Medulla oblongata (tissue), 1 donor: ENCODE data around the gene PBX3.

Source experiments
- DNase-seq: peaks from one replicate; pipeline ENCODE4 v3.0.0-alpha.2; 2015; ENCODE audit errors: extremely low spot score

PBX3 gene

DNA sequence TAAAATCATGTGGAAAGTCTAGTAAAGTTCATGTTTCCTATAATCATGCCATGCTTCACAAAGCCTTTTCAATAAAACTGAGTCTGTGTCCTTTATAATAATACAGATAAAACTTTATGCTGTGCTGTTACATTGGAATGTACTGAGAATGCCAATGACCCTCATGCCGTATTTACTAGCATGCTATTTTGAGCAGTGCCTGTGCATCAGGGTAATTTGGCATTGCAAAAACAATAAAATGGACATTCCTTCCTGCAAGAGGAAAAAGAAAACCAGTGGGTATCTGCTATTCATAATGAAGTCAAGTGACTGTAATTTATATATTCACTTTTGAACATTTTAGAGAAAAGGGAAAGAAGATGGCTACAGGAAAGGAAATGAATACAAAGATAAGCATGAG lies 159.0 kb downstream of the PBX3 start:
- no peak for DNase-seq

- no peak for DNase-seq
Observed at GRCh38 chr9:125906893-125907292, 159.7 kb downstream of the PBX3 start.

DNA sequence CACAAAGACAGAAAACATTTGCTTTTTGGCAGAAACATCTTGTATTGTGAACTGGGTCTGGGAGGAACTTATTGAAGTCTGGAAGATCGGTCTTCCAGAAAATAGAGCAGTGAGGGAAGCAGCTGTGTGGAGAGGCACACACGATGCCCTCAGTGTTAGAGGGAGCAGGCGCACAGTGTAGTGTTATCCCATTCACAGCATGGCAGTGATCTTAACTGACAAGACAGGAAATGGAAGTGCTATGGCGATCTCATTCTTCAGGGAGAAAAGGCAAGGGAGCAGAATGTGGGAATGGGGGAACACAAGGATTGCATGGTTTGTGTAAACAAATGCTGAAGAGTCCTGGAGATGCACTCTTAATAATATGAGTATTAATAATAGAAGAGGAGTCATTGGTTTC lies 161.0 kb downstream of the PBX3 start:
- DNase-seq: peak; percentile 58

GRCh38 chr9:125908966-125909365 lies 161.8 kb downstream of the PBX3 start:
- no peak for DNase-seq

DNA sequence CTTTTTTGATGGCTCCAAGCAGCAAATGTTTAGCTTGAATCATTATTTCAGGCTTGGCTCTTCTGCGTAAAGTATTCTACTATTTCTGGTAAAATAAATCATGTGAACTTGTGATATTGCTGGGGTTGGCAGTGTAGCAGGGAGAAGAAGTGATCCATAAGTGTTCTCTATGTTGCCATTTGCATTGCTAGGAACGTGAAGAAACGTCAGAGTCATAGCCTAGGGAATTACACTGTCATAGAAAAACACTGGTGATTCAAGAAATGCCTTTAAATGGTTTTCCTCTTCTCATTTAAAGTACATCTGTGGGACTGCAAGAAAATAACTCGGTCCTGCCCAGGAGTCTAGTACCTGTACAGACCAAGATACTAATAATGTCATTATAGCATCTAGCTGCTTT lies 162.3 kb downstream of the PBX3 start:
- no peak for DNase-seq

DNA sequence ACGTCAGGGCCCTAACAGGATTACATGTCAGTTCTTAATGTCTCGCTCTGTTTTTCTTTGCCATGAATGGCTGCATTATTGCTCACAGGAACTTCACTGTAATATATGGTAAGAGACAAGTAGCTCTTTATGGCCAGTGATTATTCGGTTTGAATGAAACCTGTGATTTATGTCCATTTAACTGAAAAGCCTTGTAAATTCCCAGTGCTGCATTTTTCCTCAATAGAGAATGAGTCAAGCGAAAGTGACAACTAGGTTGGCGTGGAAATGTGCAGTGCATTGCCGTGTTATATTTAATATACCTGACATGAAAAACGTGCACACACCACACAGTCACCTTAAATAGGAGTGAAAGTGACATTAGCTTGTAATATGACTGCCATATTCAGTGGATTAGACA lies 163.1 kb downstream of the PBX3 start:
- DNase-seq: no peak

DNA sequence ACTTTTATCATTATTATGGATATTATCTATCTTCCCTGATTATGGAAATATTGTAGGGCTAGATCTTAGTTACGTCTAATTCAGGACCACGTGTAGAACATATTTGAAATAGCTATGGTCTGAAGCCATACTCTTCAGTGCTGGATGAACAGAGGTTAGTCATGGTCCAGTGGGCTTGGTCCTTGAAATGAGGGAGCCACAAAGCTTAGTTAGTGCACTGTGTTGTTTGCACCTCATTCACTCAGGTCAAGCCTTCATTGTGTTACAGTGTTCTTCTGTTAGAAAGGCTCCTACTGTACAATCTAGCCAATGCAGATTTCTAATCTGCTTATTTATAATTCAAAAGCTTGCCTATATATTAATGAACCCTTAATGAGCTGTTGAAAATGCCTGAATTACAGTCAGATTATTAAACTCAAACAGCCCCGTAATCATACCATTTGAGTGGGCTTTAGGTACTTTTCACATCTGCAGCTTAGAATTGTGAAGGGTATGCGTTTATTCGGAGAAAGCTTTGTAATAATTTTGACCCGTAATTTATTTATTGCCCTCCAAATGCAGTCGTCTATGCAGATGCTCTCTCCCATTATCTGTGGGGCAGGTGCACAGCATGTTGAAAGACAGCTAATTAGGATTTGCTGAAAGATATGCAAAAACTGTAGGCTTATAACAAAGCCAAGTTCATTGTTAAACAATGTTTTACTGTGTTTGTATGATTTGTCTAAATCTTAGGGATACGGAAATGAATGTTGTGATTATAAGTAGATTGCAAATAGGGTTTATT lies 164.9 kb downstream of the PBX3 start:
- no peak for DNase-seq

- no peak for DNase-seq
Observed at GRCh38 chr9:125912667-125913066, 165.5 kb downstream of the PBX3 start.

- DNase-seq: no peak
Observed at GRCh38 chr9:125913551-125913950, 166.4 kb downstream of the PBX3 start.

DNA sequence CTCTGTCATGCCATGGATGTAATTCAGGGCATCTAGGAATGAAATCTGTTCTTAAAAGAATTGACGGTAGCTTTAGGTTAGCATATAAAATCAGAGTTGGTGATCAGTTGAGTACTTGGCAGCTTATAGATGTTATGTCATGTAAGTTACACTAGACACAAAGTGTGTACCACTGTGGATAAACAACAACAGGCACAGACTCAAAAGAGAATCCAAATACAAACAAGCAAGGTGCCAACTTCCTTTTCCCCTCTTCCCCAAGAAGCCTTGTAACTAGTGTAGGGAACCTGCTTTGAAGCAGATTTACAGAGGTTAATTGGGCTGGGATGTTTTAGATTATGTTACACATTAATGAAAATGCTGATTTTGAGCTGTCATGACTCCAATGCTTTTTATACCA lies 167.2 kb downstream of the PBX3 start:
- no peak for DNase-seq

- DNase-seq: no peak
Observed at GRCh38 chr9:125915606-125916005, 168.4 kb downstream of the PBX3 start.

DNA sequence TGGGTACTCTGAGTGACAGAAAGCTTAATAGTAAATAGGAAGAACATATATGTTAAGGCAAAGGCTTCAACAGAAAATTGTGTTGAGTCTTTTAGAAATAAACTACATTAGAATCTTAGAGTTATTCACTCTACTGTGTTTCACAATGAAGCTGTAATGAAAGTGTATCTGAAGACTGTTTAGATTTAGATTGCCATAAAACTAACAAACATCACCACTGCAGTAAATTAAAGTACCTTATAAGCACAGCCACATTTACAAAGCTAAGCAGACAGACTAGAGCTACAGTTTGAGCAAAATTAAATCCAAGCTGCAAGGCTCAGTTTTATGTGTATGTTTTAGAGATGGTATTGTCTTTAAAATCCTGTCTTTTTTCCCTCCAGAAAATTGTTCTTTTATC lies 172.4 kb downstream of the PBX3 start:
- DNase-seq: no peak

DNA sequence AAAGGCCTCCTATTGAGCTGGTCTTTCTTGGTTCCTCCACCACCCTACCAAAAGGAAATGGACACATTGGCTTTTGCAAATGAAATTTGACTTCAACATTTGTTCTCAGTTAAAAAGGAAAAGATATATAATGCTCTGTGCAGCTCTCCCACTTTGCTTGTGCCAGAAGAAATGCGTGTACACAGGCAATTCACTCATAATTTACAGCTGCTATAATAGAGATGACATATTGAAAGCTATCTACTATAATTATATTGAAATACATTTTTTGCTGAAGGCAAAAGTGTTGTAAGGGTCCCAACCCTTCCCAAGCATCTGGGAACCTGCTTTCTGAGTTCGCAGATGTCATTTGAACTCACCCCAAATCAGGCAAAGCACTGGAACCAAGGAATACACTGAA lies 173.2 kb downstream of the PBX3 start:
- DNase-seq: no peak

GRCh38 chr9:125922854-125923253 lies 175.7 kb downstream of the PBX3 start:
- no peak for DNase-seq

DNA sequence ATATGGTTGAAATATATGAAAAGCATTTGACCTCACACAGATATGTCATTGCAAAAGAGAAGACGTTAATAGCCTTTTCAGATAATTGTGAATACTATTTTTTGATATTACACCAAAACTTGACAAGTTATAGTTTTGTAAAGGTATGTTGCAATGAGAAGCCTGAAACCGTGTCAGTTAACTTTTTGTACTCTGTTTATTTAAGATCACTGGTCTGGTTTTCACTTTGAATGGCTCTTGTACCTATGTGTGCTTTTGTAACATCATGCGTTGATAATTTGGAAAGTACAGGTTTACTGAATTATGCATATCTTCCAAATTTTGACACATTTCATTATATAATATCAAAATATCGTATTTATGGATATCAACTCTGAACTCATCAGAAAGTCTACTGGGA lies 177.2 kb downstream of the PBX3 start:
- no peak for DNase-seq

DNA sequence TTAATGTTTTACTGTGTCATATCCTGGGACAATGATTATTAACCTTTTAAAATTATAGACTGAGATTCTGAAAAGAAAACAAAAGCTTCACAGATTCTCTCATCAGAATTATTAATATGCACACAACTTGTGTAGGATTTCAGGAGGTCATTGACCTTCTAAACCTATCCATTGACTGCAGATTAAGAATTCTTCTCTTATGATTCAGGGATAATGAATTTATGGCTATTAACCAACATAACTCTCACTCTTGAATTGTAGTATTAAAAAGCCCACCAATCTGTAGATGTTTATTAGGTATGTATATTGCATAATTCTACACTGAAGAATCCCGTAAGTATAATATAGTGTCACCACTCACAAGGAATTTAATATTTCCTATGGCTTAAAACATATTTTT lies 179.8 kb downstream of the PBX3 start:
- no peak for DNase-seq

- no peak for DNase-seq
Observed at GRCh38 chr9:125929846-125930245, 182.7 kb downstream of the PBX3 start.

- DNase-seq: no peak
Observed at GRCh38 chr9:125931211-125931610, 184.0 kb downstream of the PBX3 start.

- DNase-seq: peak; percentile 77
Observed at GRCh38 chr9:125932012-125932411, 184.8 kb downstream of the PBX3 start.

DNA sequence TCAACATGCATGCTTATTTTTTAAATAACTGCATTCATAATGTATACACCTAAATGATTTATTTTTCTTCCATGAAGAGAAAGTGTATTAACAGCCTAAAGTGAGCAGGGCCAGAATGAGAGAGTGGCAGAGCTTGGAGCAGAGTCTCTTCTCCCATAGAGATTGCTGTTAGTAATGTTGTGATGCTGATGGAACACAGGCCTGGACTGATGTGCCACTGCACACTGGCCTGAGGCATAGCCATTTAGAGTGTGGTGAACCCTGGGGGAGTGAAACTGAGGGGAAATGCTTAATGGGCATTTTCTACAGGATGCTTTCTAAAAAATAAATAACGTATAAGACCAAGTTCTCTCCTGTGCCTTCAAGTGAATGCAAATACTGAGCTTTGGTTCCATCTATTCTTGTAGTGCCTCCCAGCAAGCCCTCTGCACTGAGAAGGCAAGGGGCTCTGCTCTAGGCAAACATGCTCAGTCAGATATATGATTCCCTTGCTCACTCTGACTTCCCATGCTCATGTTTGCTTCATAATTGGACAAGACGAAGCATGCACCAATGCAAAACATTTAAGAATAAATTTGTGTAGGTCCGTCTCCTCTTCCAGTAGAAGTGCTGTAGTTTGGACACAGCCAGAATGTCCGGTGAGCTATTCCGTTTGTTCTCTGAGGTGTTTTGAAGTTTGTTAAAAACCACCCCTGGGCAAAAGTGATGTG lies 185.7 kb downstream of the PBX3 start:
- DNase-seq: no peak

DNA sequence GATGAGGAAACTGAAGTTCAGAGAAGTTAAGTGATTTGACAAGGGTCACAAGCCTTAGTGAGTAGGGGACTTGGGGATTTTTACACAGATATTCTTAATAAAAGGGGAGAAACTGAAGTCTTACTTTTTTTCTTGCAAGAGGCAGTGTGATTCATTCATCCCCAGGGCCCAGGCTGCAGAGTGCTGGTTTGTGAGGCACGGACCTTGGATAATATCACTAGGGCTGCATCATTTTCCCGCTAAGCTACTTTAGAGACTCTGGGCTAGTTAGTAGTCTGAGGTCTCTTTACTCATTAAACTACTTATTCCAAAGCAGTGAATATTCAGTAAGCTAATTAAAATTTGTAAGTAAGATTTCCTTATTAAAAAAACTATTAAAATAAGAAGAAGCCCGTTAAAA lies 195.0 kb downstream of the PBX3 start:
- DNase-seq: no peak

GRCh38 chr9:125943831-125944230 lies 196.7 kb downstream of the PBX3 start:
- no peak for DNase-seq

- DNase-seq: no peak
Observed at GRCh38 chr9:125946397-125946796, 199.2 kb downstream of the PBX3 start.
